Measurements from ENCODE around the gene TXNIP.

TXNIP gene

GRCh38 chr1:145978854-145979745, 17.3 kb downstream of the TXNIP start:
- TF ChIP-seq POLR2A (IDR thresholded peaks at IDR 0.05; ENCODE audit: low read depth, low read length) (no peak), SPI1 (IDR thresholded peaks at IDR 0.05; ENCODE audit: low read depth, low read length) (peak; percentile 75), POU2F2 (IDR thresholded peaks at IDR 0.05; ENCODE audit: low read depth, low read length) (peak; percentile 52; the same call in 1 of the 2 replicates)
- peak; percentile 87 for FAIRE-seq

DNA sequence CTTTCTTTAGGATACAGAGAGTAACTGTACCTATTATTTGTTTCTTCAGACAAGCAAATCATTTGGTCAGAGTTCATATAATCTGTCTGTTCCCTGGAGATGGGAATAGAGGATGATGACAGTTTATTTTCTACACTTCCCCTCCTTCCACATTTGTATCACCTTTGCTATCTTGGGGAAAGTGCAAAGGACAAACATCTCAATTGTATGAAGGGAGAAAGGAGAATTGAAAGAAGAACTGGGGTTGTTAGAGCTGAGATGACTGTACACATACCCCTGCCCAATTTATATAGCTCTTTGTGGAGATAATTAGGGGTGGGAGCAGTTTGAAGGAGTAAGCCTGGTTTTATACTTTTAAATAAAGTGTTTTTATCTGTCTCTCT, 17.9 kb downstream of the TXNIP start:
- TF ChIP-seq SPI1 (IDR thresholded peaks at IDR 0.05; ENCODE audit: low read depth, low read length): peak; percentile 91
- no peak for TF ChIP-seq TAF1 (IDR thresholded peaks at IDR 0.05; ENCODE audit: low read depth, low read length)
- FAIRE-seq (no peak), DNase-seq (ENCODE audit: insufficient read length, low spot score) (no peak)

More at GRCh38 chr1:145978854-145979745, 17.3 kb downstream of the TXNIP start:
- no peak for DNase-seq (ENCODE audit: insufficient read length, low spot score)

GRCh38 chr1:145977486-145978470, 18.6 kb downstream of the TXNIP start:
- DNase-seq (ENCODE audit: insufficient read length, low spot score) (peak; percentile 66), FAIRE-seq (peak; percentile 89)
- TF ChIP-seq SPI1 (IDR thresholded peaks at IDR 0.05; ENCODE audit: low read depth, low read length): no peak
- no peak for TF ChIP-seq POLR2AphosphoS5 (IDR thresholded peaks at IDR 0.05; ENCODE audit: low read depth, low read length)
- no peak for TF ChIP-seq TAF1 (IDR thresholded peaks at IDR 0.05; ENCODE audit: low read depth, low read length)
- TF ChIP-seq POU2F2 (IDR thresholded peaks at IDR 0.05; ENCODE audit: low read depth, low read length): no peak
- no peak for TF ChIP-seq POLR2A (IDR thresholded peaks at IDR 0.05; ENCODE audit: low read depth, low read length)
- no peak for TF ChIP-seq PAX5 (IDR thresholded peaks at IDR 0.05; ENCODE audit: insufficient read depth, low read length, severe bottlenecking)

DNA sequence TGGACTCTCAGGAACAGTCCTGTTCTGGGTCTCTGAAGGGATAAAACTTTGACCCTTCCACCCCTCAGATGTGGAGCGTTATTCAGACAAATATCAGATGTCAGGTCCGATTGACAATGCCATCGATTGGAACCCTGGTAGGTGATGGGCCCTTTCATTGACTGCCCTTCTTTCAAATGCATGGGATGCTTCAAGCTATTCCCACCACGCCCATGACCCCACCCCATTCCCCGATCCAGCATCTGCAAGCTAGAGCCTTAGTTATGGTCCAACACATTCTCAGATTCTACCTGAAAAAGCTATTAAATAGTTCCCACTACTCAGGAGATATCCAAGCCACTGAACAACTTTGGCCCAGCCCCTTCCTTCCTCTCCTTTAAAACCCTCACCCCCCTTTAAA, 19.4 kb downstream of the TXNIP start:
- FAIRE-seq: no peak
- DNase-seq (ENCODE audit: insufficient read length, low spot score): no peak
- TF ChIP-seq POLR2A (IDR thresholded peaks at IDR 0.05; ENCODE audit: low read depth, low read length) (no peak), POLR2AphosphoS5 (IDR thresholded peaks at IDR 0.05; ENCODE audit: low read depth, low read length) (no peak), SPI1 (IDR thresholded peaks at IDR 0.05; ENCODE audit: low read depth, low read length) (no peak), POU2F2 (IDR thresholded peaks at IDR 0.05; ENCODE audit: low read depth, low read length) (no peak), PAX5 (IDR thresholded peaks at IDR 0.05; ENCODE audit: insufficient read depth, low read length, severe bottlenecking) (no peak), TAF1 (IDR thresholded peaks at IDR 0.05; ENCODE audit: low read depth, low read length) (no peak)

- no peak for FAIRE-seq
- DNase-seq (ENCODE audit: insufficient read length, low spot score): no peak
- TF ChIP-seq POU2F2 (IDR thresholded peaks at IDR 0.05; ENCODE audit: low read depth, low read length) (no peak), SPI1 (IDR thresholded peaks at IDR 0.05; ENCODE audit: low read depth, low read length) (no peak), TAF1 (IDR thresholded peaks at IDR 0.05; ENCODE audit: low read depth, low read length) (no peak), POLR2A (IDR thresholded peaks at IDR 0.05; ENCODE audit: low read depth, low read length) (no peak), POLR2AphosphoS5 (IDR thresholded peaks at IDR 0.05; ENCODE audit: low read depth, low read length) (no peak), PAX5 (IDR thresholded peaks at IDR 0.05; ENCODE audit: insufficient read depth, low read length, severe bottlenecking) (no peak)
Observed at GRCh38 chr1:145975216-145975615, 21.2 kb downstream of the TXNIP start.

- no peak for DNase-seq (ENCODE audit: insufficient read length, low spot score)
- TF ChIP-seq TAF1 (IDR thresholded peaks at IDR 0.05; ENCODE audit: low read depth, low read length) (no peak), POU2F2 (IDR thresholded peaks at IDR 0.05; ENCODE audit: low read depth, low read length) (no peak), SPI1 (IDR thresholded peaks at IDR 0.05; ENCODE audit: low read depth, low read length) (no peak), PAX5 (IDR thresholded peaks at IDR 0.05; ENCODE audit: insufficient read depth, low read length, severe bottlenecking) (no peak), POLR2A (IDR thresholded peaks at IDR 0.05; ENCODE audit: low read depth, low read length) (no peak), POLR2AphosphoS5 (IDR thresholded peaks at IDR 0.05; ENCODE audit: low read depth, low read length) (no peak)
- no peak for FAIRE-seq
Observed at GRCh38 chr1:145974721-145975120, 21.7 kb downstream of the TXNIP start.

DNA sequence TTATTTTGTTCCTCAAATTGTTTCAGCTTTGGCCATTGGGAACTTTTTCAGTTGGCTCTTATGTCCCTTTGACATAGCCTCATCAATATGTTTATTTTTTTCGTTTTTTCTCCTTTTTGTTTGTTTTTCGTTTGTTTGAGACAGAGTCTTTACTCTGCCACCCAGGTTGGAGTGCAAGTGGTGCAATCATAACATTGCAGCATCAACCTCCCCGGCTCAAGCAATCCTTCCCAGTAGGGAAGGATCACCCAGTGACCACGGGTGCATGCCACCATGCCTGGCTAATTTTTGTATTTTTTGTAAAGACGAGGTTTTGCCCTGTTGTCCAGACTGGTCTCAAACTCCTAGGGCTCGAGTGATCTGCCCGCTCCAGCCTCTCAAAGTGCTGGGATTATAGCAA, 23.8 kb downstream of the TXNIP start:
- no peak for DNase-seq (ENCODE audit: insufficient read length, low spot score)
- FAIRE-seq: no peak
- TF ChIP-seq PAX5 (IDR thresholded peaks at IDR 0.05; ENCODE audit: insufficient read depth, low read length, severe bottlenecking) (no peak), POU2F2 (IDR thresholded peaks at IDR 0.05; ENCODE audit: low read depth, low read length) (no peak), TAF1 (IDR thresholded peaks at IDR 0.05; ENCODE audit: low read depth, low read length) (no peak), POLR2A (IDR thresholded peaks at IDR 0.05; ENCODE audit: low read depth, low read length) (no peak), SPI1 (IDR thresholded peaks at IDR 0.05; ENCODE audit: low read depth, low read length) (no peak)

DNA sequence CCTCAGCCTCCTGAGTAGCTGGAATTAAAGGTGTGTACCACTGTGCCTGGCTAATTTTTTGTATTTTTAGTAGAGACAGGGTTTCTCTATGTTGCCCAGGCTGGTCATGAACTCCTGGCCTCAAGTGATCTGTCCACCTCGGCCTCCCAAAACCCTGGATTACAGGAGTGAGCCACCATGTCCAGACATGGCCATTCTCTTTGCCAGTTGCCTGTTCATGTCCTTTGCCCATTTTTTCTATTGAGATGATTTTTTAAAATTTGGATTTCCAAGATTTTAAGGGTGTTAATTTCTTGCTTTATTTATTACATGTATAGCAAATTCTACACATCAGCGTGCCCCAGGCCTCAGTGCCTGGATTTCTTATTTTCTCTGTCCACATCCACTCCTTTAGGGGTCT, 29.1 kb downstream of the TXNIP start:
- no peak for FAIRE-seq
- no peak for DNase-seq (ENCODE audit: insufficient read length, low spot score)
- TF ChIP-seq POLR2AphosphoS5 (IDR thresholded peaks at IDR 0.05; ENCODE audit: low read depth, low read length) (no peak), PAX5 (IDR thresholded peaks at IDR 0.05; ENCODE audit: insufficient read depth, low read length, severe bottlenecking) (no peak), SPI1 (IDR thresholded peaks at IDR 0.05; ENCODE audit: low read depth, low read length) (no peak), TAF1 (IDR thresholded peaks at IDR 0.05; ENCODE audit: low read depth, low read length) (no peak), POLR2A (IDR thresholded peaks at IDR 0.05; ENCODE audit: low read depth, low read length) (no peak), POU2F2 (IDR thresholded peaks at IDR 0.05; ENCODE audit: low read depth, low read length) (no peak)

DNA sequence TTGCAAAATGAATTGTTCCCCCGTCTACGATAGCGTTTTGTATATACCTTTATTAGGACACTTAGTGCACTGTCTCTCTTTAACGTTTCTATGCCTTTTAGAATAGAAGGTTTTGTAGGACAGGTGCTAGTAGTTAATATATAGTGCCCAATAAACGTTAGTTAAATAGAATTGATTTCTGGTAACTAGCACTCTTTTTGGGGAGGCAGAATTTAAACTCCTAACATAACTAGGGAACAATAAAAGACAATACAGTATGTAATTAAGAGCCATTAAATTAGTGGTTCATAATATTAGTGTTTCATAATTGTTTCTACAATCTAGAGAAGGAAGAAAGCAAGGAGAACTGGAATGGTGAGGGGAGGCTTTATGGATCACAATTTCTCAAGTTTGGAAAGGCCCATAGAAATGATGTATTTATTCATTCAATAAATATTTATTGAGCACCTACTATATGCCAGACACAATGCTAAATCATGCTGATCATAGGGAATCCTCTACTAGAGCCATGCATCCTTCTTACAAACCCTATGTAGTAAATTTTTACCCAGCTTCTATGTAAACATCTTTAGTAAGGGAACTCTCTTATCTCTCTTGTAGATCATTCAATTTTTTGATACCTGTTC, 31.1 kb downstream of the TXNIP start:
- no peak for FAIRE-seq
- DNase-seq (ENCODE audit: insufficient read length, low spot score): no peak
- no peak for TF ChIP-seq TAF1 (IDR thresholded peaks at IDR 0.05; ENCODE audit: low read depth, low read length)
- no peak for TF ChIP-seq SPI1 (IDR thresholded peaks at IDR 0.05; ENCODE audit: low read depth, low read length)
- TF ChIP-seq PAX5 (IDR thresholded peaks at IDR 0.05; ENCODE audit: insufficient read depth, low read length, severe bottlenecking): no peak
- no peak for TF ChIP-seq POLR2A (IDR thresholded peaks at IDR 0.05; ENCODE audit: low read depth, low read length)
- TF ChIP-seq POU2F2 (IDR thresholded peaks at IDR 0.05; ENCODE audit: low read depth, low read length): no peak
- no peak for TF ChIP-seq POLR2AphosphoS5 (IDR thresholded peaks at IDR 0.05; ENCODE audit: low read depth, low read length)
